Coronary artery (tissue), 2 donors: ENCODE results near the gene ANAPC10.

Experiments
- DNase-seq: peaks from one replicate; pipeline ENCODE4 v3.0.0-alpha.2; 2017; ENCODE audit warnings: low spot score
- H3K27ac ChIP-seq, 2 donors: fragments of 200-600 bp; sonication (generic); one replicate each; pipeline ENCODE4 v1.5.1; 2016 to 2019
- H3K4me3 ChIP-seq: fragments of 200-600 bp; sonication (generic); 2 replicates; pipeline ENCODE4 v1.5.1; 2016; ENCODE audit warnings: mild to moderate bottlenecking, moderate library complexity
- TF ChIP-seq, protein P1 (sequence below): fragments of 200-600 bp; sonication (generic); IDR thresholded peaks from one replicate; pipeline ENCODE4 v1.5.1; 2019; ENCODE audit warnings: antibody characterized with exemption

The ANAPC10 gene

DNA sequence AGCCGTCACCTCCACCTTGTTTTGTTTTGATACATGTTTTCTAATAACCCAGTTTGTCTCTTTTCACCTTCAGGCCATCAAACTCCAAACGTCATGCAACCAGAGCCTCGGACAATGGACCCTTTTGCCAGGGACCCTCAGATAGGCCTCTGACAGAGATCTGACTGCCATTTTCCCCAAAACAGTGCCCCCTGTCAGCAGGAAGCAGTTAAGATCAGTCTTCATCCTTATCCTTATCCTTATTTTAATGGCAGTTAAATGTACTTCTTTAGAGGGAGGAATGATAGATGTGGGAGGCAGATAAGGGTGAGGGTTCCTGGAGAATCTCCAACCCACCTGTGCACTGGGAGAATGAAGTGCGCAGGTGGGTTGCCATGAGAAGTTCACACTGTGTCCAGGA lies 135.7 kb downstream of the ANAPC10 start:
- TF ChIP-seq, protein P1, sequence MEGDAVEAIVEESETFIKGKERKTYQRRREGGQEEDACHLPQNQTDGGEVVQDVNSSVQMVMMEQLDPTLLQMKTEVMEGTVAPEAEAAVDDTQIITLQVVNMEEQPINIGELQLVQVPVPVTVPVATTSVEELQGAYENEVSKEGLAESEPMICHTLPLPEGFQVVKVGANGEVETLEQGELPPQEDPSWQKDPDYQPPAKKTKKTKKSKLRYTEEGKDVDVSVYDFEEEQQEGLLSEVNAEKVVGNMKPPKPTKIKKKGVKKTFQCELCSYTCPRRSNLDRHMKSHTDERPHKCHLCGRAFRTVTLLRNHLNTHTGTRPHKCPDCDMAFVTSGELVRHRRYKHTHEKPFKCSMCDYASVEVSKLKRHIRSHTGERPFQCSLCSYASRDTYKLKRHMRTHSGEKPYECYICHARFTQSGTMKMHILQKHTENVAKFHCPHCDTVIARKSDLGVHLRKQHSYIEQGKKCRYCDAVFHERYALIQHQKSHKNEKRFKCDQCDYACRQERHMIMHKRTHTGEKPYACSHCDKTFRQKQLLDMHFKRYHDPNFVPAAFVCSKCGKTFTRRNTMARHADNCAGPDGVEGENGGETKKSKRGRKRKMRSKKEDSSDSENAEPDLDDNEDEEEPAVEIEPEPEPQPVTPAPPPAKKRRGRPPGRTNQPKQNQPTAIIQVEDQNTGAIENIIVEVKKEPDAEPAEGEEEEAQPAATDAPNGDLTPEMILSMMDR: no peak
- Histone ChIP-seq H3K4me3 (no peak overlapping the region), H3K27ac (no peak overlapping the region)
- no peak for DNase-seq

DNA sequence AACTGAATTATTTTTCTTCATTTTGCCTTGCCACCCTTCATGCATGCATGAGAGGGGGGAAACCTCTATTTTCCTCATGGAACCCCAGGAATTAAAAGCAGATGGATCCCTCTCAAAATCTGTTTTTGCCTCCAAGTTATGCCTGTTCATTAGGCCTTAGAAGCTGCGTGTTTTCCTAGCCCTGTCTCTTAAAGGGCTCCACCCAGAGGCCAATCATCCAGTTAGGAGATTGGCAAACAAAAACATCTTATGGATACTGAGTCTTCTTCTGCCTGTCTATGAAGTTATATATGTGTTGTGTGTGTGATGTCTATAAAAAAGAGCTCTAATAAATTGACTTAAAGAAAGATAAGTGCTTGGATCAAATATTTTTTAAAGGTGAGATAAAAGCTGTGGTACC lies 142.9 kb downstream of the ANAPC10 start:
- no peak overlapping the region for H3K4me3 ChIP-seq
- TF ChIP-seq, protein P1: no peak

GRCh38 chr4:144954230-144954629 lies 143.8 kb downstream of the ANAPC10 start:
- TF ChIP-seq, protein P1: no peak
- DNase-seq: no peak
- H3K4me3 ChIP-seq: no peak overlapping the region

More for the DNA sequence above, 142.9 kb downstream of the ANAPC10 start:
- DNase-seq: no peak
- H3K27ac ChIP-seq: no peak overlapping the region

DNA sequence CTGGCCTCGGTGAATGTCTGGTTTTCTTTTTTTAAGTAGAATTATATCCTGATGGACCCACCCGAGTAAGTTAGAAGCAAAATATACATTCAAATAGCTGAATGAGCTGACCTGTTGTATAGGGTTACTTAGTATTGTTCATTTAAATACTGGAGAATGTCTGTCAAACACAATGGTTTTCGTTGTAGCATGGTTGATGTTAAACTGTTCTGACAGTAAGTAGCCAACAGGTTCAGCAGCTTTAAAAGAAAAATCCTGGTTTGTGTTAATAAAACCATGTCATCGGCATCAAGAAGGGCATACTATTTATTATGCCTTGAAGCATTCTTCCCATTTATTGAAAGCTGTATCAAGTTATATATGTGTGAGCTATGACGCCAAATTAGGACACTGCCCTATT lies 149.6 kb downstream of the ANAPC10 start:
- H3K4me3 ChIP-seq: no peak overlapping the region
- no peak for DNase-seq
- TF ChIP-seq, protein P1: no peak
- H3K27ac ChIP-seq: no peak overlapping the region

More at GRCh38 chr4:144954230-144954629, 143.8 kb downstream of the ANAPC10 start:
- H3K27ac ChIP-seq: no peak overlapping the region

GRCh38 chr4:144948009-144948408 lies 150.0 kb downstream of the ANAPC10 start:
- H3K27ac ChIP-seq: no peak overlapping the region
- no peak for DNase-seq
- TF ChIP-seq, protein P1: no peak
- no peak overlapping the region for H3K4me3 ChIP-seq
